CD4-positive, alpha-beta T cell (primary cell): ENCODE results near the gene RAD51B. TPM values are rescaled to one million over a fixed set of nuclear protein-coding genes. Genes with fewer than 3 reads are reported as not detected.

ENCODE experiments used
- ATAC-seq: fragments of 200-7000 bp; cut with Tn5 transposase; one replicate; pipeline ENCODE4 v1.10.0; 2022; ENCODE audit warnings: mild to moderate bottlenecking; ENCODE audit not compliant: poor library complexity
- CTCF ChIA-PET: fragments of 350-600 bp; sonication (Branson Sonifier 250); formaldehyde crosslinking; loops from one replicate; lab custom pipeline; 2021; ENCODE audit warnings: antibody characterized with exemption, inconsistent platforms; lab: Charles Lee
- POLR2A ChIA-PET: fragments of 350-600 bp; sonication (Branson Sonifier 250); formaldehyde crosslinking; loops from one replicate; lab custom pipeline; 2021; ENCODE audit warnings: antibody characterized with exemption, inconsistent platforms; lab: Charles Lee
- DNase-seq, 14 experiments: peaks; one replicate each; pipeline ENCODE4 v3.0.0-alpha.2; 2013 to 2020; ENCODE audit warnings: mixed read lengths in 2 of 14
- H3K27ac ChIP-seq, 2 donors: one replicate each; pipeline versions ENCODE4 v1.5.1 to v1.7.0; 2013; ENCODE audit warnings: low read length in 2 of 2, low read depth in 1 of 2, mild to moderate bottlenecking in 1 of 2
- H3K27me3 ChIP-seq, 2 experiments: 1 replicate in 1 of 2; 2 replicates in 1 of 2; pipeline versions ENCODE4 v1.6.1 to v1.7.0; 2013; ENCODE audit warnings: low read length in 2 of 2, control low read depth in 1 of 2, mild to moderate bottlenecking in 1 of 2, moderate library complexity in 1 of 2; ENCODE audit not compliant: insufficient read depth in 2 of 2, control insufficient read depth in 1 of 2
- H3K36me3 ChIP-seq: one replicate; pipeline ENCODE4 v1.6.1; 2013; ENCODE audit warnings: low read length, control low read depth; ENCODE audit not compliant: insufficient read depth
- H3K4me1 ChIP-seq: one replicate; pipeline ENCODE4 v1.6.1; 2013; ENCODE audit warnings: low read length, control low read depth; ENCODE audit not compliant: insufficient read depth
- H3K4me3 ChIP-seq: one replicate; pipeline ENCODE4 v1.5.1; 2013; ENCODE audit warnings: mild to moderate bottlenecking, low read length, moderate library complexity
- H3K9me3 ChIP-seq, 2 experiments: 1 replicate in 1 of 2; 2 replicates in 1 of 2; pipeline versions ENCODE4 v1.6.1 to v1.7.0; 2013; ENCODE audit warnings: low read length in 2 of 2, mild to moderate bottlenecking in 2 of 2, control low read depth in 1 of 2, moderate library complexity in 1 of 2; ENCODE audit not compliant: control insufficient read depth in 1 of 2, insufficient read depth in 1 of 2
- H3K27ac Mint-ChIP-seq: one replicate; pipeline ENCODE4 v1.8.0; 2020; ENCODE audit warnings: mixed read lengths
- H3K27me3 Mint-ChIP-seq: one replicate; pipeline ENCODE4 v1.8.0; 2021; ENCODE audit warnings: mixed read lengths
- H3K36me3 Mint-ChIP-seq: one replicate; pipeline ENCODE4 v1.8.0; 2021; ENCODE audit warnings: low read depth, mixed read lengths
- H3K4me1 Mint-ChIP-seq: one replicate; pipeline ENCODE4 v1.8.0; 2021; ENCODE audit warnings: low read depth, mixed read lengths
- H3K4me3 Mint-ChIP-seq: one replicate; pipeline ENCODE4 v1.8.0; 2020; ENCODE audit warnings: mild to moderate bottlenecking, mixed read lengths
- H3K9me3 Mint-ChIP-seq: one replicate; pipeline ENCODE4 v1.8.0; 2020; ENCODE audit warnings: mixed read lengths
- intact Hi-C, 2 experiments: fragments of 100-400 bp; cut with DNase I in 1 of 2; cut with micrococcal nuclease in 1 of 2; formaldehyde crosslinking; loops; one replicate each; pipeline versions ENCODE4 v1.15.1 to v1.9.0; 2023 to 2025; cut with DNase I, micrococcal nuclease
- total RNA-seq, 174 experiments: library from RNA in 2 of 174; stranded (reverse) in 2 of 174; gene quantifications; one replicate each; pipeline ENCODE4 v1.2.3 and lab custom pipeline; 2021 to 2026
- TF ChIP-seq, protein P1 (sequence below): fragments of 200-600 bp; IDR thresholded peaks from one replicate; pipeline ENCODE4 v1.8.0; 2022; ENCODE audit warnings: antibody characterized with exemption, mild to moderate bottlenecking

Gene RAD51B
- total RNA-seq, 2 experiments from 2014 or later, result 18.4 to 20.0 TPM

DNA sequence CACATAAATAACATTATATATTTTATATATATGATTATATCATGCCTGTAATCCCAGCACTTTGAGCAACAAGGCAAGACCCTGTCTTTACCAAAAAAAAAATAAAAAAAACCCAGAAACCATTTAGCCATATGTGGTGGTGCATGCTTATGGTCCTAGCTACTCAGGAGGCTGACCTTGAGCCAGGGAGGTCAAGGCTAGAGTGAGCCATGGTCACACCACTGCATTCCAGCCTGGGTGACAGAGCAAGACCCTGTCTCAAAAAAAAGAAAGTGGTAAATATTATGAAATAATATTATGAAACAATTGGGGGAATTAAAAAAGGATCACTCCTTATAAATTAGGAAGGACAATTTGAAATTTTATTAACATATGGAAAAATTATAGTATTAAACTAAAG lies 16.0 kb downstream of the RAD51B start:
- no peak overlapping the region for H3K27ac Mint-ChIP-seq
- Histone ChIP-seq H3K36me3 (peaks cover 5% of the 10 kb centered on the region), H3K27me3 (no peaks in the 10 kb centered on the region), H3K9me3 (no peaks in the 10 kb centered on the region), H3K27ac (no peak overlapping the region), H3K4me3 (no peak overlapping the region), H3K4me1 (no peaks in the 10 kb centered on the region)
- TF ChIP-seq, protein P1, sequence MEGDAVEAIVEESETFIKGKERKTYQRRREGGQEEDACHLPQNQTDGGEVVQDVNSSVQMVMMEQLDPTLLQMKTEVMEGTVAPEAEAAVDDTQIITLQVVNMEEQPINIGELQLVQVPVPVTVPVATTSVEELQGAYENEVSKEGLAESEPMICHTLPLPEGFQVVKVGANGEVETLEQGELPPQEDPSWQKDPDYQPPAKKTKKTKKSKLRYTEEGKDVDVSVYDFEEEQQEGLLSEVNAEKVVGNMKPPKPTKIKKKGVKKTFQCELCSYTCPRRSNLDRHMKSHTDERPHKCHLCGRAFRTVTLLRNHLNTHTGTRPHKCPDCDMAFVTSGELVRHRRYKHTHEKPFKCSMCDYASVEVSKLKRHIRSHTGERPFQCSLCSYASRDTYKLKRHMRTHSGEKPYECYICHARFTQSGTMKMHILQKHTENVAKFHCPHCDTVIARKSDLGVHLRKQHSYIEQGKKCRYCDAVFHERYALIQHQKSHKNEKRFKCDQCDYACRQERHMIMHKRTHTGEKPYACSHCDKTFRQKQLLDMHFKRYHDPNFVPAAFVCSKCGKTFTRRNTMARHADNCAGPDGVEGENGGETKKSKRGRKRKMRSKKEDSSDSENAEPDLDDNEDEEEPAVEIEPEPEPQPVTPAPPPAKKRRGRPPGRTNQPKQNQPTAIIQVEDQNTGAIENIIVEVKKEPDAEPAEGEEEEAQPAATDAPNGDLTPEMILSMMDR, result no peak
- no peak for DNase-seq
- no peaks in the 10 kb centered on the region for H3K9me3 Mint-ChIP-seq
- no peaks in the 10 kb centered on the region for H3K27me3 Mint-ChIP-seq
- intact Hi-C loops, result loop anchor here in 1 of 2 experiments (2.0 kb wide), 1 partner anchor 983 kb away; no protein-coding TSS in a partner anchor
- H3K36me3 Mint-ChIP-seq, result peaks cover 19% of the 10 kb centered on the region
- CTCF ChIA-PET, result interaction anchor here (1.2 kb wide), 1 partner anchor 1008 kb away, joined by 4 read pairs; no protein-coding TSS in a partner anchor
- ATAC-seq, result no peak
- no peak overlapping the region for H3K4me3 Mint-ChIP-seq
- POLR2A ChIA-PET, result no interaction called here
- no peaks in the 10 kb centered on the region for H3K4me1 Mint-ChIP-seq

DNA sequence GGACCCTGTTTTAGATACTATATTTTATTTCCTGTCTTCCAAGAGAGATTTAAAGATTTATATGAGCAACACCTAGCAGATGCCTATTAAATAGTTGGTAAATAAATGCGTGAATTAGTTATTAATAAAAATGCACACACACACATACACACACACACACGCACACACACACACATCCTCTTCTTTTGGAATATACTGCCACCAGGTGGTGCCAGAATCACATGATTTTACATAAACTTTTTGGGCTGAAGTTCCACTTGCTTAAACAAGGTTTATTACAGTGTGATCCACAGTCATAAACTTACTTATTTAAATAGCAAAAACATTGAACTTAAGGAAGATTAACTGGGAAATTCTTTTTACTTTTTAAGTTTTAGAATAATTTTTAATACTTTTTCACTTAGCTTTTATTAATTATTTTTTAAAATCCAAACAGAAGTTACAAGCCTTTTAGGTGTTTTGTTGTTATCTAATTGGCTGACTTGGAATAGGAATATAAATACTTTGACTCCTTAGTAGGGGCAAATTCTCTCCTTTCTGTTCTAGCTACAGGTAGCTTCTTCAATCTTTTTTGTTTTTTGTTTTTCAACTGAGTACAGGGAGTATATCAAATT lies 17.5 kb downstream of the RAD51B start:
- H3K27me3 ChIP-seq, result no peaks in the 10 kb centered on the region
- H3K27me3 Mint-ChIP-seq, result no peaks in the 10 kb centered on the region
- no peak overlapping the region for H3K27ac Mint-ChIP-seq
- no peak overlapping the region for H3K27ac ChIP-seq
- ChIA-PET POLR2A (no interaction called here), CTCF (interaction anchor here (0.6 to 1.1 kb wide), 3 partner anchors 17 to 976 kb away, joined by 3 to 4 read pairs (median 3); no protein-coding TSS in a partner anchor)
- H3K36me3 ChIP-seq, result peaks cover 5% of the 10 kb centered on the region
- H3K4me3 ChIP-seq, result no peak overlapping the region
- TF ChIP-seq, protein P1, result peak; percentile 66
- no peaks in the 10 kb centered on the region for H3K9me3 ChIP-seq
- no peaks in the 10 kb centered on the region for H3K4me1 ChIP-seq
- peaks cover 7% of the 10 kb centered on the region for H3K4me1 Mint-ChIP-seq
- no peaks in the 10 kb centered on the region for H3K9me3 Mint-ChIP-seq
- peaks cover 22% of the 10 kb centered on the region for H3K36me3 Mint-ChIP-seq
- intact Hi-C loops, result loop anchor here (2.0 kb wide), 2 partner anchors 980 to 1008 kb away; no protein-coding TSS in a partner anchor
- DNase-seq (peak in 13 of 14 experiments; percentile 18 to 85 (median 40)), ATAC-seq (peak; percentile 63)
- H3K4me3 Mint-ChIP-seq, result no peak overlapping the region

DNA sequence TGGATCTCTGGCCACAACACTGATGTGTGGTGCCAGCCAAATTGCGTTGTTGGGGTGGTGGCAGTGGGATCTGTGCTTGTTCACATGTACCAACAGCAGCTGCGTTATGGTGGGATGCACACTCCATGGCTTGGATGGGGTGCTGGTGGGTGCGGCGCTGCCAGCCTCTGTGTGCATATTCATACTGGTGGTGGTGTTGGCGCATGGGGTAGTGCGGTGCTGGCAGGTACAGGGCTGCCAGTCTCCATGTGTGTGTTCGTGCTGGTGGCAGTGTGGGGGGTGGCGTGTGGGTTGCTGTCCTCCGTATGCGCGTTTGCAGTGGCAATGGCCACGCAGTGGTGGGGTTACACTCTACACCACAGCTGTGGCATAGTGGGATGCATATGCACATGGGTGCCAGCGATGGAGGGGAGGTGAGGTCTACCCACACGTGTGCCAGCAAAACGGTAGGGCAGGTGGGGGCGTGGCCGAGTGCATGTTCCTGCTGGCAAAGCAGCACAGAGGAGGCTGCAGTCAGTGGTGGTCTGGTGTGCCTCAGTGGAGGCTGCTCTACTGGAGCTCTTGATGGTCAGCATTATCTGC lies 26.5 kb downstream of the RAD51B start:
- H3K4me1 ChIP-seq, result no peaks in the 10 kb centered on the region
- H3K27ac ChIP-seq, result no peak overlapping the region
- peaks cover 16% of the 10 kb centered on the region for H3K4me1 Mint-ChIP-seq
- CTCF ChIA-PET, result no interaction called here
- H3K36me3 ChIP-seq, result no peaks in the 10 kb centered on the region
- TF ChIP-seq, protein P1, result no peak
- no peak overlapping the region for H3K27ac Mint-ChIP-seq
- no peaks in the 10 kb centered on the region for H3K27me3 ChIP-seq
- no peaks in the 10 kb centered on the region for H3K27me3 Mint-ChIP-seq
- no peak overlapping the region for H3K4me3 Mint-ChIP-seq
- H3K36me3 Mint-ChIP-seq, result peaks cover 49% of the 10 kb centered on the region
- ATAC-seq, result no peak
- peaks cover 0 to 21% of the 10 kb centered on the region in 2 experiments for H3K9me3 ChIP-seq
- no peak overlapping the region for H3K4me3 ChIP-seq
- POLR2A ChIA-PET, result no interaction called here
- intact Hi-C loops, result no loop called here
- DNase-seq, result no peak
- peaks cover 11% of the 10 kb centered on the region for H3K9me3 Mint-ChIP-seq
